ENCODE data around the gene PELI2. TPM values are rescaled to one million over a fixed set of nuclear protein-coding genes. Genes with fewer than 3 reads are reported as not detected.

The PELI2 gene
- total RNA-seq, 2 donors from 2014 or later, result 31.6 to 41.8 TPM

- no peak for ATAC-seq
- peaks cover 0 to 21% of the 10 kb centered on the region in 2 donors for H3K36me3 ChIP-seq (replicated peaks in 1 of 2; ENCODE audit: insufficient read depth in 1 of 2, low read depth in 2 of 2)
- intact Hi-C loops (cut with DNase I), result no loop called here
Measured at GRCh38 chr14:56293506-56293905, 175.3 kb downstream of the PELI2 start.

GRCh38 chr14:56294128-56294527, 175.9 kb downstream of the PELI2 start:
- peak; percentile 24 for ATAC-seq
- 85 to 93% methylated on average over 5 of the region's 5 CpGs for WGBS, 2 donors
- H3K27ac ChIP-seq, result no peak overlapping the region

More at GRCh38 chr14:56293506-56293905, 175.3 kb downstream of the PELI2 start:
- H3K27me3 ChIP-seq, result no peaks in the 10 kb centered on the region
- no peaks in the 10 kb centered on the region for H3K4me1 ChIP-seq
- H3K4me3 ChIP-seq, result no peak overlapping the region
- TF ChIP-seq CTCF (IDR thresholded peaks at IDR 0.05) (no peak), POLR2A (IDR thresholded peaks at IDR 0.05) (no peak)
- no peaks in the 10 kb centered on the region for H3K9me3 ChIP-seq
- no peak for DNase-seq
- H3K27ac ChIP-seq, result no peak overlapping the region
- 89 to 93% methylated on average over 2 of the region's 2 CpGs for WGBS, 2 donors

GRCh38 chr14:56295743-56296142, 177.5 kb downstream of the PELI2 start:
- DNase-seq (no peak), ATAC-seq (no peak)
- H3K4me1 ChIP-seq, result no peaks in the 10 kb centered on the region
- 77 to 85% methylated on average over 3 of the region's 3 CpGs for WGBS, 2 donors
- no peak for TF ChIP-seq CTCF (IDR thresholded peaks at IDR 0.05)
- TF ChIP-seq POLR2A (IDR thresholded peaks at IDR 0.05), result no peak
- intact Hi-C loops (cut with DNase I), result no loop called here
- no peak overlapping the region for H3K4me3 ChIP-seq
- H3K27ac ChIP-seq, result no peak overlapping the region
- H3K9me3 ChIP-seq, result no peaks in the 10 kb centered on the region
- peaks cover 0 to 13% of the 10 kb centered on the region in 2 donors for H3K36me3 ChIP-seq (replicated peaks in 1 of 2; ENCODE audit: insufficient read depth in 1 of 2, low read depth in 2 of 2)
- H3K27me3 ChIP-seq, result no peaks in the 10 kb centered on the region

More at GRCh38 chr14:56294128-56294527, 175.9 kb downstream of the PELI2 start:
- TF ChIP-seq CTCF (IDR thresholded peaks at IDR 0.05) (peak in 3 of 7 experiments; percentile 8 to 22 (median 15)), POLR2A (IDR thresholded peaks at IDR 0.05) (no peak)
- peak in 1 of 4 donors; percentile 12 for DNase-seq
- Histone ChIP-seq H3K36me3 (replicated peaks in 1 of 2; ENCODE audit: insufficient read depth in 1 of 2, low read depth in 2 of 2) (peaks cover 0 to 21% of the 10 kb centered on the region in 2 donors), H3K9me3 (no peaks in the 10 kb centered on the region), H3K4me3 (no peak overlapping the region), H3K4me1 (no peaks in the 10 kb centered on the region), H3K27me3 (no peaks in the 10 kb centered on the region)
- intact Hi-C loops (cut with DNase I), result no loop called here

- intact Hi-C loops (cut with DNase I), result no loop called here
- DNase-seq (no peak), ATAC-seq (no peak)
- Histone ChIP-seq H3K36me3 (replicated peaks in 1 of 2; ENCODE audit: insufficient read depth in 1 of 2, low read depth in 2 of 2) (peaks cover 0 to 8% of the 10 kb centered on the region in 2 donors), H3K4me1 (no peaks in the 10 kb centered on the region), H3K27me3 (no peaks in the 10 kb centered on the region), H3K9me3 (no peaks in the 10 kb centered on the region), H3K4me3 (no peak overlapping the region), H3K27ac (no peak overlapping the region)
- TF ChIP-seq POLR2A (IDR thresholded peaks at IDR 0.05) (no peak), CTCF (IDR thresholded peaks at IDR 0.05) (no peak)
- 92 to 95% methylated on average over 5 of the region's 5 CpGs for WGBS, 2 donors
Measured at GRCh38 chr14:56297449-56297848, 179.2 kb downstream of the PELI2 start.

- H3K27ac ChIP-seq, result no peak overlapping the region
- TF ChIP-seq POLR2A (IDR thresholded peaks at IDR 0.05) (no peak), CTCF (IDR thresholded peaks at IDR 0.05) (no peak)
- no peaks in the 10 kb centered on the region for H3K4me1 ChIP-seq
- no peak for DNase-seq
- H3K27me3 ChIP-seq, result no peaks in the 10 kb centered on the region
- H3K4me3 ChIP-seq, result no peak overlapping the region
- WGBS, 2 donors, result 85 to 88% methylated on average over 9 of the region's 9 CpGs
- H3K9me3 ChIP-seq, result no peaks in the 10 kb centered on the region
- no peak for ATAC-seq
- intact Hi-C loops (cut with DNase I), result no loop called here
- H3K36me3 ChIP-seq (replicated peaks in 1 of 2; ENCODE audit: insufficient read depth in 1 of 2, low read depth in 2 of 2), result peaks cover 0 to 8% of the 10 kb centered on the region in 2 donors
Measured at GRCh38 chr14:56299306-56299984, 181.2 kb downstream of the PELI2 start.
